Astrocyte (in vitro differentiated cells and primary cell): ENCODE results near the gene RMDN3.

Experiments used
- CTCF ChIP-seq: IDR thresholded peaks from 2 replicates; pipeline ENCODE4 v1.5.1; 2011; ENCODE audit warnings: low read depth, mild to moderate bottlenecking, inconsistent platforms, low read length, moderate library complexity; ENCODE audit not compliant: insufficient read depth
- EZH2 ChIP-seq: IDR thresholded peaks from 2 replicates; pipeline ENCODE4 v1.6.1; 2012; ENCODE audit warnings: mild to moderate bottlenecking, low read length, inconsistent platforms; ENCODE audit not compliant: insufficient read depth

GRCh38 chr15:40762919-40763800 lies 8.1 kb upstream of the RMDN3 start:
- TF ChIP-seq CTCF = no peak
- TF ChIP-seq EZH2 = no peak
